Endothelial cell of umbilical vein (primary cell): ENCODE results near the gene CAMTA1. TPM values are rescaled to one million over a fixed set of nuclear protein-coding genes. Genes with fewer than 3 reads are reported as not detected.

Experiments
- BruUV-seq: library from RNA; stranded (reverse); fragments of 400-500 nt; replicated peaks from 2 replicates; lab custom pipeline; 2021; lab: Mats Ljungman, UMichigan
- CTCF ChIA-PET: fragments of 300-600, 350-600 bp; sonication (Branson Sonifier 250); formaldehyde crosslinking; loops from one replicate; lab custom pipeline; 2021; ENCODE audit warnings: antibody characterized with exemption, inconsistent platforms; lab: Charles Lee
- POLR2A ChIA-PET: fragments of 300-600, 350-600 bp; sonication (Branson Sonifier 250); formaldehyde crosslinking; loops from one replicate; lab custom pipeline; 2021; ENCODE audit warnings: antibody characterized with exemption, inconsistent platforms; lab: Charles Lee
- DNase-seq: peaks from one replicate; pipeline ENCODE4 v3.0.0-alpha.2; 2011; ENCODE audit warnings: low read depth, low spot score
- FAIRE-seq: peaks from 2 replicates; lab custom pipeline; 2011; peaks lifted over from hg19 to GRCh38; lab: Jason Lieb, UNC
- H2AFZ ChIP-seq: 2 replicates; pipeline ENCODE4 v1.6.0; 2012; ENCODE audit warnings: low read depth, low read length, control low read depth, inconsistent platforms
- H3K27ac ChIP-seq: 2 replicates; pipeline ENCODE4 v1.5.1; 2011; ENCODE audit warnings: low read depth, mild to moderate bottlenecking, control low read depth, low read length, moderate library complexity; ENCODE audit not compliant: insufficient read depth
- H3K27me3 ChIP-seq, 2 experiments: 2 replicates each; pipeline versions ENCODE4 v1.6.0 to v1.6.1; 2011; ENCODE audit warnings: low read length in 2 of 2, mixed read lengths in 1 of 2; ENCODE audit not compliant: control insufficient read depth in 2 of 2, insufficient read depth in 2 of 2
- H3K36me3 ChIP-seq, 2 experiments: 2 replicates in 1 of 2; 3 replicates in 1 of 2; pipeline ENCODE4 v1.5.1; 2011; ENCODE audit warnings: low read length in 2 of 2, mild to moderate bottlenecking in 1 of 2, moderate library complexity in 1 of 2; ENCODE audit not compliant: control insufficient read depth in 2 of 2, insufficient read depth in 2 of 2; ENCODE audit errors: extremely low read depth in 1 of 2
- H3K4me1 ChIP-seq: 3 replicates; pipeline ENCODE4 v1.5.1; 2011; ENCODE audit warnings: mild to moderate bottlenecking, low read length; ENCODE audit not compliant: control insufficient read depth, insufficient read depth; ENCODE audit errors: extremely low read depth
- H3K4me2 ChIP-seq: 2 replicates; pipeline ENCODE4 v1.6.1; 2011; ENCODE audit warnings: low read length, control low read depth, mixed read lengths; ENCODE audit not compliant: insufficient read depth
- H3K4me3 ChIP-seq, 3 experiments: fragments of 200-600 bp in 1 of 3; sonication (generic), shearing (Covaris generic) in 1 of 3; replicated peaks in 1 of 3; 2 replicates each; pipeline ENCODE4 v1.5.1; 2011 to 2016; ENCODE audit warnings: control low read depth in 3 of 3, low read length in 3 of 3, mild to moderate bottlenecking in 2 of 3, inconsistent platforms in 1 of 3, low read depth in 1 of 3, moderate library complexity in 1 of 3; ENCODE audit not compliant: insufficient read depth in 1 of 3
- H3K79me2 ChIP-seq: 2 replicates; pipeline ENCODE4 v1.6.0; 2012; ENCODE audit warnings: low read length, inconsistent platforms; ENCODE audit not compliant: control insufficient read depth, insufficient read depth
- H3K9ac ChIP-seq: replicated peaks from 2 replicates; pipeline ENCODE3; 2011; ENCODE audit warnings: low read length, control low read depth; ENCODE audit not compliant: insufficient read depth; ENCODE audit errors: extremely low read depth
- H3K9me1 ChIP-seq: replicated peaks from 3 replicates; pipeline ENCODE4 v1.6.0; 2011; ENCODE audit warnings: mild to moderate bottlenecking, low read length; ENCODE audit not compliant: control insufficient read depth, insufficient read depth; ENCODE audit errors: extremely low read depth
- H3K9me3 ChIP-seq: replicated peaks from 2 replicates; pipeline ENCODE4 v1.5.1; 2012; ENCODE audit warnings: low read length, inconsistent platforms; ENCODE audit not compliant: control insufficient read depth, insufficient read depth
- H4K20me1 ChIP-seq: replicated peaks from 2 replicates; pipeline ENCODE3; 2011; ENCODE audit warnings: mild to moderate bottlenecking, low read length; ENCODE audit not compliant: control insufficient read depth, insufficient read depth; ENCODE audit errors: extremely low read depth
- EZH2 ChIP-seq: IDR thresholded peaks from 2 replicates; pipeline ENCODE4 v1.6.1; 2012; ENCODE audit warnings: borderline replicate concordance, low read depth, mild to moderate bottlenecking, moderate library complexity, low read length, inconsistent platforms; ENCODE audit not compliant: severe bottlenecking
- FOS ChIP-seq: IDR thresholded peaks from 2 replicates; pipeline ENCODE4 v1.6.1; 2011; ENCODE audit warnings: mild to moderate bottlenecking, low read length, moderate library complexity, borderline replicate concordance; ENCODE audit not compliant: insufficient read depth
- GATA2 ChIP-seq: IDR thresholded peaks from 2 replicates; pipeline ENCODE4 v1.7.0; 2011; ENCODE audit warnings: low read depth, mild to moderate bottlenecking, moderate library complexity, mixed read lengths, low read length; ENCODE audit not compliant: insufficient read length, insufficient read depth
- JUN ChIP-seq: IDR thresholded peaks from 2 replicates; pipeline ENCODE4 v1.6.1; 2011; ENCODE audit warnings: borderline replicate concordance, low read depth; ENCODE audit not compliant: insufficient read length, insufficient read depth
- MYC ChIP-seq: IDR thresholded peaks from one replicate; pipeline ENCODE4 v1.6.1; 2011; ENCODE audit warnings: mild to moderate bottlenecking, low read depth, low read length
- POLR2A ChIP-seq: IDR thresholded peaks from 2 replicates; pipeline ENCODE4 v1.6.1; 2012; ENCODE audit warnings: low read depth, mild to moderate bottlenecking, control low read depth, low read length
- POLR2AphosphoS5 ChIP-seq: IDR thresholded peaks from 2 replicates; pipeline ENCODE4 v1.6.1; 2012; ENCODE audit warnings: low read depth, mild to moderate bottlenecking, control low read depth, low read length, moderate library complexity; ENCODE audit not compliant: insufficient read depth
- dilution Hi-C: fragments of 300-500 bp; cut with MboI; formaldehyde crosslinking; loops from one replicate; pipeline ENCODE4 v1.15.0; 2019; ENCODE audit warnings: low sequenced_read_pairs; ENCODE audit not compliant: extremely low pct_ligation_motif_present
- intact Hi-C: fragments of 100-400 bp; cut with micrococcal nuclease; formaldehyde crosslinking; loops from one replicate; pipeline ENCODE4 v1.10.0; 2022
- polyA plus RNA-seq, 4 experiments: library from polyadenylated mRNA; depleted of rRNA in 3 of 4; stranded (reverse) in 3 of 4; unstranded in 1 of 4; fragments of >200 nt; gene quantifications; 2 replicates each; pipeline versions ENCODE4 v1.2.1 to v1.2.3, GENCODE V29; 2011 to 2012; ENCODE audit warnings: missing spikeins in 1 of 4
- total RNA-seq: library from RNA; stranded (reverse); gene quantifications from 2 replicates; pipeline ENCODE4 v1.2.3, GENCODE V29; 2021
- TF ChIP-seq, protein P1 (sequence below): IDR thresholded peaks from 2 replicates; pipeline ENCODE4 v1.6.1; 2011; ENCODE audit not compliant: insufficient read depth, insufficient read length
- TF ChIP-seq, protein P2 (sequence below), 2 donors: IDR thresholded peaks; 1 replicate in 1 of 2; 2 replicates in 1 of 2; pipeline ENCODE4 v1.5.1; 2011; ENCODE audit warnings: low read length in 2 of 2, mild to moderate bottlenecking in 2 of 2, moderate library complexity in 2 of 2, control low read depth in 1 of 2, inconsistent platforms in 1 of 2, low read depth in 1 of 2; ENCODE audit not compliant: insufficient read depth in 1 of 2; ENCODE audit errors: extremely low read depth in 1 of 2

Gene CAMTA1
- total and polyA plus RNA-seq, 2 donors (not counting 3 experiments of a cell fraction or from before 2014, with no cell fraction given): 50.8 to 92.7 TPM

DNA sequence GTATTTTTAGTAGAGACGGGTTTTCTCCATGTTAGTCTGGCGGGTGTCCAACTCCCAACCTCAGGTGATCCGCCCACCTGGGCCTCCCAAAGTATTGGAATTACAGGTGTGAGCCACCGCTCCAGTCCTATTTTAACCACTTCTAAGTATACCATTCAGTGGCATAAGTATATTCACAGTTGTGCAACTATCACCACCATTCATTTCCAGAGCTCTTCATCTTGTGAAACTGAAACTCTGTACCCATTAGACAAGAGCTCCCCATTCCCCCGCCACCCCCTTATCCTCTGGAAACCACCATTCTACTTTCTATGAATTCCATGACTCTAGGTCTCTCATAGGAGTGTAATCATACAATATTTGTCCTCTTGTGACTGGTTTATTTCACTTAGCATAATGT is 40.2 kb upstream of the CAMTA1 start:
- CTCF ChIA-PET: interaction anchor here (2.2 kb wide), 1 partner anchor 325 kb away, joined by 14 read pairs; no protein-coding TSS in a partner anchor
- FAIRE-seq (no peak), DNase-seq (no peak)
- Histone ChIP-seq H3K9ac (no peak overlapping the region), H3K4me2 (no peak overlapping the region), H3K36me3 (no peaks in the 10 kb centered on the region), H3K9me3 (no peaks in the 10 kb centered on the region), H3K79me2 (no peaks in the 10 kb centered on the region), H3K4me1 (peaks cover 8% of the 10 kb centered on the region), H3K27me3 (no peaks in the 10 kb centered on the region), H2AFZ (no peak overlapping the region), H3K9me1 (no peaks in the 10 kb centered on the region), H4K20me1 (no peaks in the 10 kb centered on the region), H3K4me3 (no peak overlapping the region), H3K27ac (no peak overlapping the region)
- dilution Hi-C loops: no loop called here
- intact Hi-C loops: no loop called here
- BruUV-seq: no TSS peak
- TF ChIP-seq FOS (no peak), MYC (no peak), POLR2AphosphoS5 (no peak), JUN (no peak), EZH2 (no peak), GATA2 (no peak), POLR2A (no peak)
- TF ChIP-seq, protein P1, sequence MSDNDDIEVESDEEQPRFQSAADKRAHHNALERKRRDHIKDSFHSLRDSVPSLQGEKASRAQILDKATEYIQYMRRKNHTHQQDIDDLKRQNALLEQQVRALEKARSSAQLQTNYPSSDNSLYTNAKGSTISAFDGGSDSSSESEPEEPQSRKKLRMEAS: no peak
- TF ChIP-seq, protein P2, sequence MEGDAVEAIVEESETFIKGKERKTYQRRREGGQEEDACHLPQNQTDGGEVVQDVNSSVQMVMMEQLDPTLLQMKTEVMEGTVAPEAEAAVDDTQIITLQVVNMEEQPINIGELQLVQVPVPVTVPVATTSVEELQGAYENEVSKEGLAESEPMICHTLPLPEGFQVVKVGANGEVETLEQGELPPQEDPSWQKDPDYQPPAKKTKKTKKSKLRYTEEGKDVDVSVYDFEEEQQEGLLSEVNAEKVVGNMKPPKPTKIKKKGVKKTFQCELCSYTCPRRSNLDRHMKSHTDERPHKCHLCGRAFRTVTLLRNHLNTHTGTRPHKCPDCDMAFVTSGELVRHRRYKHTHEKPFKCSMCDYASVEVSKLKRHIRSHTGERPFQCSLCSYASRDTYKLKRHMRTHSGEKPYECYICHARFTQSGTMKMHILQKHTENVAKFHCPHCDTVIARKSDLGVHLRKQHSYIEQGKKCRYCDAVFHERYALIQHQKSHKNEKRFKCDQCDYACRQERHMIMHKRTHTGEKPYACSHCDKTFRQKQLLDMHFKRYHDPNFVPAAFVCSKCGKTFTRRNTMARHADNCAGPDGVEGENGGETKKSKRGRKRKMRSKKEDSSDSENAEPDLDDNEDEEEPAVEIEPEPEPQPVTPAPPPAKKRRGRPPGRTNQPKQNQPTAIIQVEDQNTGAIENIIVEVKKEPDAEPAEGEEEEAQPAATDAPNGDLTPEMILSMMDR (IDR thresholded peaks at IDR 0.05; ENCODE audit: extremely low read depth in 1 of 2, insufficient read depth in 1 of 2, low read depth in 1 of 2, low read length in 2 of 2): no peak
- POLR2A ChIA-PET: no interaction called here
